ENCODE data around the gene PPP2R5C.

The PPP2R5C gene

DNA sequence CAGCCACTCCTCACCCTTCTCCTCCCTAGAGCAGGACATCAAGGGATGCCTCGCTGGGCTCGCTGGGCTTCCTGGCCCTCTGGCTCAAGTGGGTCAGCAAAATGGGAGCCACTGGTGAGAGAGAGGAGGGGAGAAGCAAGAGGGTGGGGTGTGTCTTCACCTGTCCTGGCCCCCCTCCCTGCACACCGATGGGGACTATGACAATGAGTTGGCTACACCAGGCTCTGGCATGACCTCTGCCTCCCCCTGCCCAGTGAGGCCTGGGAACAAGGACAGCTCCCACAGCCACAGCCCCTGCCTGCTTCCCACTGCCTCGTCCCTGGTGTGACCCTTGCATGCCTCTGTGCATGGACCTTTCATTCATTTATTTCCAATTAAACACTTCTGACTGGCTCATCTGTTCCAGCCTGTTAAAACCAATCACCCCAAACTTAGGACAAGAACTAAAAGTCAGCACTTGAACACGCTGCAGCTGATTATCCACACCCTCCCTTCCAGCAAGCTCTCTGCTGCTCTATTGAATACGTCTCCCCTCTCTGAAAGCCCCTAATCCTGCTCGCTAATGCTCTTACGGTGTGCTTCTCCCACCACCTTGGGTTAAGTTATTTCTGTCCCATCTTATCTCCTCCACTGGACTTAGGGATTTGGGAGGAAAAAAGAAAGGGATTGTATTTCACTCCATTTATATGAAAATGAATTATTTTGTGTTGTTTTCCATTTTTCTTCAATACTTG, 5.8 kb upstream of the PPP2R5C start:
- DNase-seq (ENCODE audit: low read depth): no peak

DNA sequence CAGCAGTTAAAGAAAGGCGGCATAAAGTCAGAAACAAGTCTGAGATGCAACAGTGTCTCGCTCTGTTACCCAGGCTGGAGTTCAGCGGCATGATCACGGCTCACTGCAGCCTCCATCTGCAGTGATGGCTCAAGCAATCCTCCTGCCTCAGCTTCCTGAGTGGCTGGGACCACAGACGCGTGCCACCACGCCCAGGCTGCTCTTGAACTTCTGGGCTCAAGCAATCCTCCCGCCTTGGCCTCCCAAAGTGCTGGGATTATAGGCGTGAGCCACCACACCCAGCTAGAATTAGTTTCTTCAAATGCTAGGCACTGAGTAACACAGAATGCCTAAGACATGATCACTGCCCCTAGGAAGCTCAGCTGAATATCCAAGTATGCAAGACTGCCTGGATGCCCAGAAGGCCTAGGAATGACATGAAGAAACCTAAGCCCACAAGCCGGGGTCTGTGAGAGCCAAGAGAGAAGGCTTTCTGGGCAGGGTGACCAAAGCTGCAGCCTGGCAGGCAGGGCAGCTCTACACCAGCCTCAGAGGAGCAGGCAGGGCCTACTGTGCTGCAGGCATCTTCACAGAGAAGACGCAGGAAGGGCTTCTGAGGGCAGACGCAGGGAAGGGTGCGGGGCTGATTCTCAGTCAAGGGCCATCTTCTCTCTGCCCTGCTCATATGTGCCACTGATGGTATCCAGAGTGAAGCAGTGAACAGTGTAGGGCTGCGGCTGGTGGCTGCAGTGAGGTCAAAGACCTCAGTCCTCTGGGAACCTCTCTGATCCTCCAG, 4.3 kb upstream of the PPP2R5C start:
- no peak for DNase-seq (ENCODE audit: low read depth)

DNA sequence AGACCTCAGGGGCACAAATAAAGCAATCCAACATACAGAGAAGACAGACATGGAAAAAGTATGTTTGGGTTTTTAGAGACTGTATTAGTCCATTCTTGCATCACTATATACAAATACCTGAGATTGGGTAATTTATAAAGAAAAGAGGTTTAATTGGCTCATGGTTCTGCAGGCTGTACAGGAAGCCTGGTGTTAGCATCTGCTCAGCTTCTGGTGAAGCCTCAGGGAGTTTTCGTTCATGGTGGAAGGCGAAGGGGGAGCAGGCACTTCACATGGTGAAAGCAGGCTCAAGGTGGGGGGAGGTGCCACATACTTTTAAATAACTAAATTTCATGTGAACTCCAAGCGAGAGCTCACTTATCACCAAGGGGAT, 3.7 kb upstream of the PPP2R5C start:
- DNase-seq (ENCODE audit: low read depth): no peak

DNA sequence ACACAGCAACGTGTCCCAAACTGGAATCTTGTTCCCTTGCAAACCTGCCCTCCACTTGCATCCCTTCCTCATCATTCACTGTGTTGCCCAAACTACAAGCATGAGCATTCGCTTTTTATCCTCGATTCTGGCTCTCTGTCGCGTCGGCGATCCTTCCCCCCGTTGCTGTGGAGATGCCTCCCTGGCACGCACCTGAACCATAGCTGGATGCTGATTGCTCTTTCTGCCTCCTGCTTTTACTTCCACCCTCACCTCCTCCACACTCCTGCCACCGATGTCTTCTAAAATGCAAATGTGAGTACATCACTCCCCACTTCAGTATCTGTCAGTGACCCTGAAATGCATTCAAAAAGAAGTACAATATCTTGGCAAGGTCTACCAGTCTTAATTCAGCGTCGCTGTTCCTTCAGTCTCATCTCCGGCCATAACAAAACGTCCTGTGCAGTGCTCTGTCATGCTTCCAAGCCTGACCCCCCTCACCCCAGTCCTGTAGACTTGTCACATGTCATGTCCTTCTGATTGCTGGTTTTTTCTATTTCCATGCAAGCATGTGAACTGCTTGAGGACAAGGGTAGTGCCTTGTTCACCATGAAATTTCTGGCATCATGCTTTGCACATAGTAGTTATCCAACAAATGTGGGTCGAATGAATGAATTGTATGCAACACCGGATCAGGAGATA, 2.5 kb upstream of the PPP2R5C start:
- DNase-seq (ENCODE audit: low read depth): no peak

DNA sequence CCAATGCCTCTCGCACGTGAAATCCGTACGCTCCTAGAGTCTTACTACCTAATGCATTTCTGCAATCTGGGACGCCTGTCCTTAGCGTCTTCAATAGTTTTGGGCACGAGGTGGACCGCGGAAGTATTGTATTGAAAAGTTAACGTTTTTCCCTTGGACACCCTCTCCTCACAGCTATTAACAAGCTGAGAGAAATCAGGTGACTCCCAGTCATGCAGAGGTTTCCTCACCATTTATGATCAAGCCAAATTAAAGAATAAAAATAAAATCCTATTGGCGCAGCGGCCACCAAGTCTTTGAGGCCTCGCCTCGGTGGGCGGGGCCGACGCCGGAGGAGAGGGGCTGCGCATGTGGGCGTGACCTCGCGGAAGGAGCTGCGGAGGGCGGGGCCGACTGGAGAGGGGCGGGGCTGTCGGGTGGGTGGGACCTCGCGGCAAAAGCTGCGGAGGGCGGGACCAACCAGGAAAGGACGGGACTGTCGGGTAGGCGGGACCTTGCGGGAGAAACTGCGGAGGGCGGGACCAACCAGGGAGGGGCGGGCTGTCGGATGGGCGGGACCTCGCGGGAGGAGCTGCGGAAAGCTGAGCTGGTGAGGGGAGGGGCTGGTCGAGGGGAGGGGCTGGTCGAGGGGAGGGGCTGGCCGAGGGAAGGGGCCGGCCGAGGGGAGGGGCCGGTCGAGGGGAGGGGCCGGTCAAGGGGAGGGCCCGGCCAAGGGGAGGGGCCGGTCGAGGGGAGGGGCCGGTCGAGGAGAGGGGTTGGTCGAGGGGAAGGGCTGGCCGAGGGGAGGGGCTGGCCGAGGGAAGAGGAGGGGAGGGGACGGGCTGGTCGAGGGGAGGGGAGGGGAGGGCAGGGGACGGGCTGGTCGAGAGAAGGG, 1.1 kb upstream of the PPP2R5C start:
- DNase-seq (ENCODE audit: low read depth): peak; percentile 95

DNA sequence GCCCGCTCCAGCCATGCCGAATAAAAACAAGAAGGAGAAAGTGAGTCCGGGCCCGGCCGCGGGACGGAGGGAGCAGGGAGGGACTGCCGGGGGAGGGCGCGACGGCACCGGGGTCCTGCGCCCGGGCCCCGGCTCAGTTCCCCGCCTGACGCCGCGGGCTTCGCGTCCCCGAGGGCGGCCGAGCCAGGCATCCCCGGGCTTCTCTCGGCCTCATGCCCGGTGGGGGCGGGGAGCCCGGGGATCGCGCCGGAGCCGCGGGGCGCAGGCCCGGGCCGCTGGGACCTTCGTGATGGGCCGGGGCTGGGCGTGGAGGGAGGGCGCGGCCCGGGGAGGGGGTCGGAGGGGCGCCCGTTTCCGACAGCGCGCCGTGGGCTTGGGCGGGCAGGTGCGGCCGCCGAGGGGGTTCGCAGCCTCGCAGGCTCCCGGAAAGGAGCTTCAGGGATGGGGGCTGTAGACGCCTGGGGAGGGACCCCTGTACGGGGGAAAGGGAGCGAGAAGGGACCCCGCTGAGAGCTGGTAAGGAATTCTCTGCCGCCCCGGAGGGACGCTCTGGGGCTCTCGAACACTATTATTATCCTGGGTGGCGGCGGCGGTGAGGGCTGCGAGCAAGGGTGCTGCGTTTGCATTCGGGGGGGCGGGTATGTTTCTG, 496 bp downstream of the PPP2R5C start:
- peak; percentile 27 for DNase-seq (ENCODE audit: low read depth)

DNA sequence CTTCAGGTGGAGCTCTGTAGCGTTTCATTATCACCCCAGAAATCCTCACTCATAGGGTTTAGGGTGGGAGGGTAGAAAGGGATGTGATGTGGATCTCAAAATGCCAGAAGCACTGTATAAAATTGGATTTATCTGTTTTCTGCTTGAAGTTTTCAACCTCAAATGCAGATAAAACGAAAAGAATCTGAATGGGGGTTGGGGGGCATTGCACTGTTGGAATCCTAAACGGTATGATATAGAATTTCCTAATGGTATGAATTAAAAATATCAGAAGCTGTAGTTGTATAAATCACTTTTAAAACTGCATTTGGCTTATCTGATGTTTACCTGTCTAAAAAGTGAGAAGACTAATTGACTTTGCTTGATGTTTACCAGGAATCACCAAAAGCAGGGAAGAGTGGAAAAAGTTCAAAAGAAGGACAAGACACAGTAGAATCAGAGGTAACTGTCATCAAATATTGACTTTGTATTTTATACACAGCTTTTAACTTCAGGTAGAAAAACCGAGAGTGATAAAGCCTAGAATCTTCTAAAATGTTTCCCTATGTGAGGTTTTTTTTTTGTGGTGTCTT, 1.1 kb downstream of the PPP2R5C start:
- no peak for DNase-seq (ENCODE audit: low read depth)

DNA sequence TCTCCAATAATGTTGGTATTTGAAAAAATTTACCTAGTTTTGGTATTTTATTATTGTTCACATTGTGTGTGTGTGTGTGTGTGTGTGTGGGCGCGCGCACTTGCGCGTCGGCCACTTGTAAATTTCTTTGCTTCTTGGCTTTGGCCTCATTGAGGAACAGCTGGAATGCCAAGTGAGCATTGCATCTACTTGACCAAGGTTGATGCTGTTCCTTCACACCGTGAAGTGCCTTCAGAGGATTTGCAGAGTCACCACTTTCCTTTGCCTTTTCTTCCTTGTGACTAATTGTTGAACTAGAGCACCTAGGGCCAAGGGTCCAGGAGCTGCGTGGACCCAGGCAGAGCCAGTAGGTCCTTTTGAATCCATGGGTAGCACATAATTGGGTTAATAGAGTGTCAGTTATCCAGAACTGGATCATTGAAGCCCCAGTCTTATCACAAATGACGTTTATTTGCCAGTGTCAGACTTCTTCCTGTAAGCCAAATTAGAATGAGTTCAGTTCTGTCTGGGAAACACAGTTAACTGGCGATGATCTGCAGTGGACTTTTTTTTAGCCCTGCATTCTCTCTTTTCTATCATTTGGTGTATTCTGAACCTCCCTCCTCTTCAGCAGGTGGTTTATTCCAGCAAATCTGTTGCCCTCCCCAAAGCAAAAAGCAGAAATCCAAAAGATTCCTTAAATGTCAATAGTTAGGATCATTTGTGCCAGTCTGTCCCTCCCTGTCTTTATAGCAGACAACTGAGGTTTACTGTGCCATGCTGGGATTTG, 2.6 kb downstream of the PPP2R5C start:
- no peak for DNase-seq (ENCODE audit: low read depth)

DNA sequence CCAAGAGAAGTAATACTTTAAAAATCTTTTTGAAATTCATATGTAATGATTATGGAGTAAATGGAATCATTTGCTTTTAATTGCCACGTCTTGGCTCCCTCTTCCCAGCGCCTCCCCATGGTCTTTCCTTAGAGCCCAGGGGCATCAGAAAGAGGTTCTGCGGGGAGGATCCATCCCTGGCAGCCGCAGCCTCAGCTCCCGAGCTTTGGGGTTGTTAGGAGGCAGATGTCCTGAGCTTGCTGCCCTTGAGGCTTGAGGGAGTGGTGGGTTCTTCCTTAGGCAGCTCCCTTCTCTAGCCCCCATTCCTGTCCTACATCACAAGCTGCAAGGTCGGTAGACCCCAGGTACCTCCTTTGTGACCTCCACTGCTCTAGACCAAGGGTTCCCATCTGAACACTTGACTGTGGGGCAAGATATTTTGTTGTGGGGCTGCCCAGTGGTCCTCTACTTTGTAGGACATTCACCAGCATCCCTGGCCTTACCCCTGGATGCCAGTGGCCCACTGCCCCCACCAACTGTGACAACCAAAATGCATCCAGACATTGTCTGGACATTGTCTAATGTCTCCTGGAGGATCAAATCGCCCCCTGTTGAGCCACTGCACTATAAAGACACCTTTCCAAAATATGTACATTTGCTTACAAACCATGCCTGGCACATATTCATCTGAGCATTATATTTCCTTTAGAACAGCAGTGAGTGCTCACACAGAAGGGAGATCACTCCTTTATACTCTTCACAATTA, 6.3 kb downstream of the PPP2R5C start:
- no peak for DNase-seq (ENCODE audit: low read depth)

DNA sequence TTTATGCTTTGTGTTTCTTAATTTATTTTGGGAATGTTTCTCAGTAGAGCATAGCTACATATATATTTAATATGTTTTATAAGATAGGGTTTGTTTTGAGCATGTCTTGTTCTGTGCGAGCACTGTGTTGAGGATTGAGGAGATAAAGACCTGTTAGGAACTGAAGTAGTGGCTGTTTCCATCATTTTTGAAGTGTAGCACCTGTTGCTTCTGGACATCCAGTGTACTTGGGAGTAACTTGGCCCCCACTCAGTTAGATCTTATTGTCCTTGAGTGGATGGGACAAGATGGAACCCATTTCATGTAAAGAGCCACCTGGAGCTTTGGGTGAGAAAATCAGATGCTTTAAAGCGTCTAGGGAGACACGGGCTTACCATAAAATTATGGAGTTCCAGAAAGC, 8.7 kb downstream of the PPP2R5C start:
- DNase-seq (ENCODE audit: low read depth): no peak

DNA sequence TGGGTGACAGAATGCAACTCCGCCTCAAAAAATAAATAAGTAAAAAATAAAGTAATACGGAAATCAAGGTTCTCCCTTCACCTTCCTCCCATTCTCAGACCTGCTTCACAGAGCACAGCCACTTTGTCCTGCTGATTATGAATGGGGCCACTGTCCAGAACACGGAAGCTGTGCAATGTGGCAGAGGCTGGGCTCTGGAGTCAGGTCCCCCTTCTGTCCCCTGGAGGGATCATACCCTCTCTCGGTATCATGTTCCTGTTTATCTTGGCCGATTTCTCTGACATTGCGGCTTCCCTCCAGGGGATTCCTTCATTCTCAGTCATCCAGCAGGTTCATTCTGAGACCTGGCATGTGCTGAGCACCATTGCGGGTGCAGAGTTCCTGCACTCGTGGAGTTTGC, 11.3 kb downstream of the PPP2R5C start:
- no peak for DNase-seq (ENCODE audit: low read depth)

DNA sequence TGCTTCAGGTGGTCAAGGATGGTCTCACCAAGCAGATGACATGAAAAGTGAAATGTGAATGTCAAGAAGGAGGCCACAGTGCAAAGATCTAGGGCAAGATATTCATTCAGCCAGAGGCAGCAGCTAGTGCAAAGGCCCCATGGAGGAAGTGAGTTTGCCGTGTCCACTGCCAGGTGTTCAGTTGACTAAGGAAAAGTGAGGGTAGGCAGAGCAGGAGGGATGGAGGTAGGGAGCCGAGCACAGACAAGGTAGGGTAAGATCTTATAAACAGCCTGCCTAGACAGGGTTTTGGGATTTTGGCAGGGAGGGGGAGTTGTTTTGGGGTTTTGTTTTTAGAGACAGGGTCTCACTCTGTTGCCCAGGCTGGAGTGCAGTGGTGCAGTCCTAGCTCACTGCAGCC, 11.9 kb downstream of the PPP2R5C start:
- no peak for DNase-seq (ENCODE audit: low read depth)

DNA sequence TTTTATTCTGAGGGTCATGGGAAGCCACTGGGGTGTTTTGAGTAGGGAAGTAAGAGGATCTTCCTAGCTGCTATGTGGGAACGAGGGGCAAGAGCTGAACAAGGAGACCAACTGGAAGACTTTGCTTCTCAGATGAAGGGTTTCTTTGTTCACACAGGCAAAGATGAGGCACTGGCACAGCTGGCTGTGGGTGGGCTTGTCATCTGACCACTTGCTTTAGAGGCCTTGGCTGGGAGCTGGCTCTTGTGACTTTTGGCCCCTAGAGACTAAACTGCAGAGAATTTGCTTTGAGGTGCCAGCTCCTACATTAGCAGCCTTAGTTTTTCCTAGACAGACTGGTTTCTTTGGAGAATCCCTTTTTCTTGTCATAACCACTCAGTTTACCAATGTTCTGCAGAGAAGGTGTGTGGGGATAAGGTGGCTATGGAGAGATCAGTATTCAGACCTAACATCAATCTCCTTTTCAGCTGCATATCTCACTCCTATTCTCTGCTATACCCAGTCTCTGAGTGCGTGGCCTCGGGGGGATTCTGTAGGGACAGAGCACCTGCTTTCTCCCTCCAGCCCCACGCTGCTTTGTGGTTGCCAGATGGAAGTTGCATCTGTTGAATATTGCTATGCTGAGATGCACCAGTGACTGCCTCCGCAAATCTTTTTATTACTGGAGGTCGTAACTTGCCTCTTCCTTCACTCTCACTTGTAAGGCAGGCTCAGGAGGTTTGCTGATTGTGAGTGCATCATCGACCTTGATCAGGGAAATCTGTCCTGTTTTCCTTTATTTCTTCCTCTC, 12.7 kb downstream of the PPP2R5C start:
- DNase-seq (ENCODE audit: low read depth): no peak

DNA sequence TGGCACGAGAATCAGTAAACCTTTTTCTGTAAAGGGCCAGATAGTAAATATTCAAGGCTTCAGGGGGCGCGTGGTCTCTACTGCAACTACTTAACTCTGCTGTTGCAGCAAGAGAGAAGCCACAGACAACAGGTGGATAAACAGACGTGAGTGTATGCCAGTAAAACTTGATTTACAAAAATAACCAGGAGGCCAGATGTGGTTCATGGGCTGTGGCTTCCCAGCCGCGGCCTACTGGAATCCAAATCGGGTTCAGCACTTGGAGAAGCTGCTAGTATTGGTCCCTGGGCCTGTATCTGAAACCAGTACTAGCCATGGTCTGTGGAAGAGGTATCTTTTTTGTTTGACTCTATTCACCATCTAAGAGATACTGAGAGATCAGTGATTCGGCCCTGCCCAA, 13.3 kb downstream of the PPP2R5C start:
- no peak for DNase-seq (ENCODE audit: low read depth)

DNA sequence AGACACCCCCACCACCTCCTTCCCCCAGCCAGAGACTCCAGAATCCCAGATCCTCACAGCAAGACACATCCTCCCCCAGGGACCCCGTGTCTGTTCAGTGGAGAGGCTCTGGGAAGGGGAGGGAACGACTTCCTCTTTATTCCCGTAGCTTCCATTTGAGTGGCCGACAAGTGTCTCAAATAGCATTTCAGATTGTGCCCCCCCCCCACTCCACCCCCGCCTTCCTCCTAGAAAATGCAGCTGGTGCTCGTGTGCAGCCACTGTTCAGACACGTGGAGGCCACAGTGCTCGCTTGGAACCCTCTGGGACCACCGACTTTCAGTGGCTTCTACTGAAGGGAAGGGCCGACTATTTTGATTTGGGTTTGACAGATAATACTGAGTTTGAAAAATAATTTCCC, 14.3 kb downstream of the PPP2R5C start:
- DNase-seq (ENCODE audit: low read depth): no peak

DNA sequence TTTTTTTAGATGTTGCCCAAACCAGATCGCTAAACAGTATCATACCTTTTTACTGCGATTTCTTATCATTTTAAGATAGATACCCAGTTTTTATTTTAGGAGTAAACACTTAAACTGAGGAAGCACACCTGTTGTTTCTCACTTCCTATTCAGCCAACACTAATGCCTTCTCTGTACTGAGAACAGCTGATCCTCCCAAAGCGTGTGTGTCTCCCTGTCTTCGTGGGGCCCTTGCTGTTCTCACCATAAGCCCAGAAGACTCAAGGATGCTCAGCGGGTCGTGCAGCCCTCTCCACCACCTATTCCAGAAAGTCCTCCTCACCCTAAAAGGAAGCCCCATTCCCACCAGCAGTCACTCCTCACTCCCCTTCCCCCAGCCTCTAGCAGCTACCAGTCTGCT, 14.8 kb downstream of the PPP2R5C start:
- DNase-seq (ENCODE audit: low read depth): no peak

DNA sequence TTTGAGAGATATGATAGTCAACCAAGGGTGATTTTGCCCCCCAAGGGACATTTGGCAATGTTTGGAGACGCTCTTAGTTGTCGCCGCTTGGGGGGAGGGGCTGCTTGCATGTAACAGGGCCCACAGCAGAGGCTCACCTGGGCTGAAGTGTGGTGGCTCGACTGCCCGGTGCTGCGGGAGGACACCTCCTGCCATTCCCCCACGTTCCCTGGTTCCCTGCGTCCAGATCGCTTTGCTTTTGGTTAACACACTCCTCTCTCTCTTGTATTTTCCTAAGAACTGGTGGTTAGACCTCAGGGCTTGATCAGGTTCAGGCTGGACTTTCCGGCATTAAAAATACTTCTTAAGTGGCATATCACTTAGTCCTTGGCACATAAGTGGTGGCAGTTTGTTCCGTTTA, 18.9 kb downstream of the PPP2R5C start:
- DNase-seq (ENCODE audit: low read depth): no peak

DNA sequence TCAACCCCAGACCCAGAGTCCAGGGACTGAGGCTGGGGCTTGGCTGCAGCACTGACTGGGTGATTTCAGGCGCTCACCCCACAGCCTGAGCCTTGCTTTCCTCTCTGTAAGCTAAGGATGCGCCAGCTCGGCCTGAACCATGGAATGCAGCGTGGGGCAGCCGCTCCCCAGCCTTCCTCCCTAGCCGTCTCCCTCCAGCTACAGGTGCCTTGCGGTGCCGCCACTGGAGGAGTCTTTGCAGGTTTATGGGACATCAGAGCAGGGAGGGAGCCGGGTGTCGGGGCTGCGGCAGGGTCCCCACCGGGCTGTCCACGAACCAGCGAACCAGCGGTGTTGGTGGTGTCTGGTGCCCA, 19.4 kb downstream of the PPP2R5C start:
- DNase-seq (ENCODE audit: low read depth): no peak

All from stimulated activated CD4-positive, alpha-beta T cell treated with anti-CD3 and anti-CD28 coated beads, Interleukin-2, amount 100 ng/mL, for 4 hours (primary cell).